ENCODE results near the gene CALHM3. TPM values are rescaled to one million over a fixed set of nuclear protein-coding genes. Genes with fewer than 3 reads are reported as not detected.

The CALHM3 gene
- total RNA-seq, 1 experiment from 2014 or later: 0.13 TPM

DNA sequence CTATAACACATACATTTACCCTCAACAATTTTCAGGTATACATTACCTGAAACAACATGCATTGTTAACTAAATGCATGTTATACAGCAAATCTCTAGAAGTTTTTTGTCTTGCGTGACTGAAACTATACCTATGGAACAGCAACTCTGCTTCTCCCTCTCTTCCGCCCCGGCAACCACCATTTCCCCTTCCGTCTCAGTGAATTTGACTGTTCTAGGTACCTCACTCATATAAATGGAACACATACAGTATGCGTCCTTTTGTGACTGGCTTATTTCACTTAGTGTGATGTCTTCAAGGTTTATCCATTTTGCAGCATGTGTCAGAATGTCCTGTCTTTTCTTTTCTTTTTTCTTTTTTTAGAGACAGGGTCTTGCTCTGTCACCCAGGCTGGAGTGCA is 49.4 kb downstream of the CALHM3 start:
- no peaks in the 10 kb centered on the region for H3K9me3 Mint-ChIP-seq
- no peaks in the 10 kb centered on the region for H3K4me1 Mint-ChIP-seq
- DNase-seq (ENCODE audit: low spot score) (no peak), ATAC-seq (no peak)
- H3K4me3 Mint-ChIP-seq: no peak overlapping the region
- TF ChIP-seq NFE2L1 (CRISPR knock-in tag; IDR thresholded peaks at IDR 0.05) (no peak), SP1 (CRISPR knock-in tag; conservative IDR thresholded peaks at IDR 0.05) (no peak), HMGA2 (CRISPR knock-in tag; IDR thresholded peaks at IDR 0.05) (no peak), RORB (CRISPR knock-in tag; IDR thresholded peaks at IDR 0.05) (no peak), JAZF1 (CRISPR knock-in tag; IDR thresholded peaks at IDR 0.05) (no peak), EMX1 (CRISPR knock-in tag; IDR thresholded peaks at IDR 0.05) (no peak), NR2C2 (CRISPR knock-in tag; IDR thresholded peaks at IDR 0.05) (no peak), KAT7 (CRISPR knock-in tag; IDR thresholded peaks at IDR 0.05; ENCODE audit: borderline replicate concordance) (no peak), CREM (CRISPR knock-in tag; IDR thresholded peaks at IDR 0.05) (no peak), ATF1 (CRISPR knock-in tag; IDR thresholded peaks at IDR 0.05) (no peak), CREB1 (CRISPR knock-in tag; IDR thresholded peaks at IDR 0.05) (no peak)
- TF ChIP-seq, protein P1, sequence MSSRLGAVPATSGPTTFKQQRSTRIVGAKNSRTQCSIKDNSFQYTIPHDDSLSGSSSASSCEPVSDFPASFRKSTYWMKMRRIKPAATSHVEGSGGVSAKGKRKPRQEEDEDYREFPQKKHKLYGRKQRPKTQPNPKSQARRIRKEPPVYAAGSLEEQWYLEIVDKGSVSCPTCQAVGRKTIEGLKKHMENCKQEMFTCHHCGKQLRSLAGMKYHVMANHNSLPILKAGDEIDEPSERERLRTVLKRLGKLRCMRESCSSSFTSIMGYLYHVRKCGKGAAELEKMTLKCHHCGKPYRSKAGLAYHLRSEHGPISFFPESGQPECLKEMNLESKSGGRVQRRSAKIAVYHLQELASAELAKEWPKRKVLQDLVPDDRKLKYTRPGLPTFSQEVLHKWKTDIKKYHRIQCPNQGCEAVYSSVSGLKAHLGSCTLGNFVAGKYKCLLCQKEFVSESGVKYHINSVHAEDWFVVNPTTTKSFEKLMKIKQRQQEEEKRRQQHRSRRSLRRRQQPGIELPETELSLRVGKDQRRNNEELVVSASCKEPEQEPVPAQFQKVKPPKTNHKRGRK (CRISPR knock-in tag; IDR thresholded peaks at IDR 0.05; ENCODE audit: borderline replicate concordance): no peak
- TF ChIP-seq, protein P2, sequence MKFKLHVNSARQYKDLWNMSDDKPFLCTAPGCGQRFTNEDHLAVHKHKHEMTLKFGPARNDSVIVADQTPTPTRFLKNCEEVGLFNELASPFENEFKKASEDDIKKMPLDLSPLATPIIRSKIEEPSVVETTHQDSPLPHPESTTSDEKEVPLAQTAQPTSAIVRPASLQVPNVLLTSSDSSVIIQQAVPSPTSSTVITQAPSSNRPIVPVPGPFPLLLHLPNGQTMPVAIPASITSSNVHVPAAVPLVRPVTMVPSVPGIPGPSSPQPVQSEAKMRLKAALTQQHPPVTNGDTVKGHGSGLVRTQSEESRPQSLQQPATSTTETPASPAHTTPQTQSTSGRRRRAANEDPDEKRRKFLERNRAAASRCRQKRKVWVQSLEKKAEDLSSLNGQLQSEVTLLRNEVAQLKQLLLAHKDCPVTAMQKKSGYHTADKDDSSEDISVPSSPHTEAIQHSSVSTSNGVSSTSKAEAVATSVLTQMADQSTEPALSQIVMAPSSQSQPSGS (CRISPR knock-in tag; IDR thresholded peaks at IDR 0.05; ENCODE audit: borderline replicate concordance, low read depth): no peak
- TF ChIP-seq, protein P3, sequence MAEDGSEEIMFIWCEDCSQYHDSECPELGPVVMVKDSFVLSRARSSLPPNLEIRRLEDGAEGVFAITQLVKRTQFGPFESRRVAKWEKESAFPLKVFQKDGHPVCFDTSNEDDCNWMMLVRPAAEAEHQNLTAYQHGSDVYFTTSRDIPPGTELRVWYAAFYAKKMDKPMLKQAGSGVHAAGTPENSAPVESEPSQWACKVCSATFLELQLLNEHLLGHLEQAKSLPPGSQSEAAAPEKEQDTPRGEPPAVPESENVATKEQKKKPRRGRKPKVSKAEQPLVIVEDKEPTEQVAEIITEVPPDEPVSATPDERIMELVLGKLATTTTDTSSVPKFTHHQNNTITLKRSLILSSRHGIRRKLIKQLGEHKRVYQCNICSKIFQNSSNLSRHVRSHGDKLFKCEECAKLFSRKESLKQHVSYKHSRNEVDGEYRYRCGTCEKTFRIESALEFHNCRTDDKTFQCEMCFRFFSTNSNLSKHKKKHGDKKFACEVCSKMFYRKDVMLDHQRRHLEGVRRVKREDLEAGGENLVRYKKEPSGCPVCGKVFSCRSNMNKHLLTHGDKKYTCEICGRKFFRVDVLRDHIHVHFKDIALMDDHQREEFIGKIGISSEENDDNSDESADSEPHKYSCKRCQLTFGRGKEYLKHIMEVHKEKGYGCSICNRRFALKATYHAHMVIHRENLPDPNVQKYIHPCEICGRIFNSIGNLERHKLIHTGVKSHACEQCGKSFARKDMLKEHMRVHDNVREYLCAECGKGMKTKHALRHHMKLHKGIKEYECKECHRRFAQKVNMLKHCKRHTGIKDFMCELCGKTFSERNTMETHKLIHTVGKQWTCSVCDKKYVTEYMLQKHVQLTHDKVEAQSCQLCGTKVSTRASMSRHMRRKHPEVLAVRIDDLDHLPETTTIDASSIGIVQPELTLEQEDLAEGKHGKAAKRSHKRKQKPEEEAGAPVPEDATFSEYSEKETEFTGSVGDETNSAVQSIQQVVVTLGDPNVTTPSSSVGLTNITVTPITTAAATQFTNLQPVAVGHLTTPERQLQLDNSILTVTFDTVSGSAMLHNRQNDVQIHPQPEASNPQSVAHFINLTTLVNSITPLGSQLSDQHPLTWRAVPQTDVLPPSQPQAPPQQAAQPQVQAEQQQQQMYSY (CRISPR knock-in tag; IDR thresholded peaks at IDR 0.05): no peak
- TF ChIP-seq, protein P4, sequence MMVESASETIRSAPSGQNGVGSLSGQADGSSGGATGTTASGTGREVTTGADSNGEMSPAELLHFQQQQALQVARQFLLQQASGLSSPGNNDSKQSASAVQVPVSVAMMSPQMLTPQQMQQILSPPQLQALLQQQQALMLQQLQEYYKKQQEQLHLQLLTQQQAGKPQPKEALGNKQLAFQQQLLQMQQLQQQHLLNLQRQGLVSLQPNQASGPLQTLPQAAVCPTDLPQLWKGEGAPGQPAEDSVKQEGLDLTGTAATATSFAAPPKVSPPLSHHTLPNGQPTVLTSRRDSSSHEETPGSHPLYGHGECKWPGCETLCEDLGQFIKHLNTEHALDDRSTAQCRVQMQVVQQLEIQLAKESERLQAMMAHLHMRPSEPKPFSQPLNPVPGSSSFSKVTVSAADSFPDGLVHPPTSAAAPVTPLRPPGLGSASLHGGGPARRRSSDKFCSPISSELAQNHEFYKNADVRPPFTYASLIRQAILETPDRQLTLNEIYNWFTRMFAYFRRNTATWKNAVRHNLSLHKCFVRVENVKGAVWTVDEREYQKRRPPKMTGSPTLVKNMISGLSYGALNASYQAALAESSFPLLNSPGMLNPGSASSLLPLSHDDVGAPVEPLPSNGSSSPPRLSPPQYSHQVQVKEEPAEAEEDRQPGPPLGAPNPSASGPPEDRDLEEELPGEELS (CRISPR knock-in tag; IDR thresholded peaks at IDR 0.05): no peak
- TF ChIP-seq, protein P5, sequence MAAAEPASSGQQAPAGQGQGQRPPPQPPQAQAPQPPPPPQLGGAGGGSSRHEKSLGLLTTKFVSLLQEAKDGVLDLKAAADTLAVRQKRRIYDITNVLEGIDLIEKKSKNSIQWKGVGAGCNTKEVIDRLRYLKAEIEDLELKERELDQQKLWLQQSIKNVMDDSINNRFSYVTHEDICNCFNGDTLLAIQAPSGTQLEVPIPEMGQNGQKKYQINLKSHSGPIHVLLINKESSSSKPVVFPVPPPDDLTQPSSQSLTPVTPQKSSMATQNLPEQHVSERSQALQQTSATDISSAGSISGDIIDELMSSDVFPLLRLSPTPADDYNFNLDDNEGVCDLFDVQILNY (CRISPR knock-in tag; IDR thresholded peaks at IDR 0.05): no peak
- TF ChIP-seq, protein P6, sequence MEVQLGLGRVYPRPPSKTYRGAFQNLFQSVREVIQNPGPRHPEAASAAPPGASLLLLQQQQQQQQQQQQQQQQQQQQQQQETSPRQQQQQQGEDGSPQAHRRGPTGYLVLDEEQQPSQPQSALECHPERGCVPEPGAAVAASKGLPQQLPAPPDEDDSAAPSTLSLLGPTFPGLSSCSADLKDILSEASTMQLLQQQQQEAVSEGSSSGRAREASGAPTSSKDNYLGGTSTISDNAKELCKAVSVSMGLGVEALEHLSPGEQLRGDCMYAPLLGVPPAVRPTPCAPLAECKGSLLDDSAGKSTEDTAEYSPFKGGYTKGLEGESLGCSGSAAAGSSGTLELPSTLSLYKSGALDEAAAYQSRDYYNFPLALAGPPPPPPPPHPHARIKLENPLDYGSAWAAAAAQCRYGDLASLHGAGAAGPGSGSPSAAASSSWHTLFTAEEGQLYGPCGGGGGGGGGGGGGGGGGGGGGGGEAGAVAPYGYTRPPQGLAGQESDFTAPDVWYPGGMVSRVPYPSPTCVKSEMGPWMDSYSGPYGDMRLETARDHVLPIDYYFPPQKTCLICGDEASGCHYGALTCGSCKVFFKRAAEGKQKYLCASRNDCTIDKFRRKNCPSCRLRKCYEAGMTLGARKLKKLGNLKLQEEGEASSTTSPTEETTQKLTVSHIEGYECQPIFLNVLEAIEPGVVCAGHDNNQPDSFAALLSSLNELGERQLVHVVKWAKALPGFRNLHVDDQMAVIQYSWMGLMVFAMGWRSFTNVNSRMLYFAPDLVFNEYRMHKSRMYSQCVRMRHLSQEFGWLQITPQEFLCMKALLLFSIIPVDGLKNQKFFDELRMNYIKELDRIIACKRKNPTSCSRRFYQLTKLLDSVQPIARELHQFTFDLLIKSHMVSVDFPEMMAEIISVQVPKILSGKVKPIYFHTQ (CRISPR knock-in tag; IDR thresholded peaks at IDR 0.05): no peak
- POLR2A ChIA-PET: no interaction called here
- no peaks in the 10 kb centered on the region for H3K27me3 Mint-ChIP-seq (ENCODE audit: low read depth)
- H3K36me3 Mint-ChIP-seq: peaks cover 72% of the 10 kb centered on the region
- CTCF ChIA-PET: no interaction called here
- no peak overlapping the region for H3K27ac Mint-ChIP-seq

Data from WTC11 (cell line).